ENCODE results near the gene PPP4R3B.

The PPP4R3B gene

DNA sequence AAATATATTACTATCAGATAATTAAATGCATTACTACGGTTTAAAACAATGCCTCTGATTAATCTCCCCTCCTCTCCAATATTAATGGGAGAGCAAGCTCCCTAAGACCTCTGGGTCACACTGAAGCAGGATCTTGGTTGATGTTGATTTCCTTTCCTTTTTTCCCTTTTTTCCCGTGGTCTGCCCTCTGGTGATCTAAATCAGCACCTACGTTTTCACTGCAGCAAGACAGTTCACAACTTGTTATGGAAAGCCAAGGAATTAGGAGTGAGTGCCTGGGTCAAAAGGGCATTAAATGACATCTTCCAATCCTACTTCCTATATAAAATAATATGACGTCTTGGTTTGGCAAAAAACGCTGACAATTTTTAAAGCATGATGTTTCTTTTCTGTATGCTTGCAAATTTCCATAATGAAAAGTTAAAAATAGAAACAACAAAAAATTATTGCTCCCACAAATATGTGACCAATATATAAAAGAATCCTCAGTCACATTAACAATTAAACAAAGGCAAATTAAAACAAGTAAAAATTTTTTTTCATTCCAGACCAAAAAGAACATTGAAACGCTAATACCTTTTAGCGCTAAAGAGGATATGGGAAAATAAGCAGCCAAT lies 105.8 kb downstream of the PPP4R3B start:
- DNase-seq (ENCODE audit: low read depth) = no peak

DNA sequence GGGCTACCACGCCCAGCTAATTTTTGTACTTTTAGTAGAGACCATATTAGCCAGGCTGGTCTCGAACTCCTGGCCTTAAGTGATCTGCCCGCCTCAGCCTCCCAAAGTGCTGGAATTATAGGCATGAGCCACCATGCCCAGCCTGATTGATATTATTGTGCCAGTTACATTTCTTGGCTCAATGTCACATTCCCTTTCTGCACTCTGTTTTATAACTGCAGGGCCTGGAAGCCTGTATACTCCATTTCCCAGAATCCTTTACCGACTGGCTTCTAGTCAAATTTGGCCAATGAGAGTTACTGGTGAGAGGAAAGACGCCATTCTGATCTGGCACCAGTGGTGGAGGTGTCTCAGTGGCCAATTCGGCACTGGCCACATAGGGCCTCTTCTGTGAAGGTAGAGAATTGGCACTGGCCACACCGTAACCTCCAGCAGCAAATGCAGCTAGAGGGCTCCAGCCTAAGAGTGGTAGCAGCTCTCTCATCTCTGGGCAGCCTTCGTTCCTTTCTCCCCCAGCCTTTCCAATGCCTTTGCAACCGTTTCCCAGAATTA lies 114.8 kb downstream of the PPP4R3B start:
- no peak for DNase-seq (ENCODE audit: low read depth)

DNA sequence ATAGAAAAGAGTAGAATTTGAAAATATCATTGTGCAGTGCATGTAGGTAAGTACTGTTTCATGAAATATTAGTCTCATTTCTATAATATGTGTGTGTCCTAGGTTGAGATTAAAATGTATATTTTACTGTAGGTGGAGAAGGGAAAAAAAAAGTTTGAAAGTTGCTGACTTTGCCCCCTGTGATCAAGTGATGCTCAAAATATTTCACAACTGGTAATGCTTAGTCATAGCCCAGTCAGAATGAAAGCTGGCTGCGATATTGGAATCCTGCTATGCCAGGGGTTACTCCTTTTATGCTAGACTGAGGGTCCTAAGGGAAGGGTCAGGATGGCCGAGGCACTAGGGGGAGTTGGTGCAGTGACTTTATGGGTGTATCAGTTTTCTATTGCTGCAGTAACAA lies 117.4 kb downstream of the PPP4R3B start:
- DNase-seq (ENCODE audit: low read depth) = no peak

DNA sequence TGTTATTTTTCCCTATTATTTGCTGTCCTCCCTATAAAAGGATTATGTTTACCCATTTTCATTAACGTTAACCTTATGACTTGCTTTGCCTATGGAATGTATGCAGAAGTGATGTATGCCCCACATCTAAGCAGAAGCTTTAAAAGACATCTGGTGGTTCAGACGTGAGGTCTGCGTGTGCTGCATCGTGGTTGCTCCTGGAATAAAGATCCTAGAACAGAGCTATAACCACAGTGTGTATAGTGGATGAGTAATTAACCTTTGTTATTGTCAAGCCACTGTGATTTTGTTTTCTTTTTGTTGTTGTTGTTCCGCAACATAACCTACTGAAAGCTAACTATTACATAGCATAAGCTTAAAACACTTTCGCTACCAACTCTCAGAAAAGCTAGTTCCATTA lies 118.8 kb downstream of the PPP4R3B start:
- no peak for DNase-seq (ENCODE audit: low read depth)

All from activated T-cell treated with anti-CD3 and anti-CD28 coated beads for 1 hour (primary cell).